Measurements from ENCODE around the gene SLC16A2.

DNA sequence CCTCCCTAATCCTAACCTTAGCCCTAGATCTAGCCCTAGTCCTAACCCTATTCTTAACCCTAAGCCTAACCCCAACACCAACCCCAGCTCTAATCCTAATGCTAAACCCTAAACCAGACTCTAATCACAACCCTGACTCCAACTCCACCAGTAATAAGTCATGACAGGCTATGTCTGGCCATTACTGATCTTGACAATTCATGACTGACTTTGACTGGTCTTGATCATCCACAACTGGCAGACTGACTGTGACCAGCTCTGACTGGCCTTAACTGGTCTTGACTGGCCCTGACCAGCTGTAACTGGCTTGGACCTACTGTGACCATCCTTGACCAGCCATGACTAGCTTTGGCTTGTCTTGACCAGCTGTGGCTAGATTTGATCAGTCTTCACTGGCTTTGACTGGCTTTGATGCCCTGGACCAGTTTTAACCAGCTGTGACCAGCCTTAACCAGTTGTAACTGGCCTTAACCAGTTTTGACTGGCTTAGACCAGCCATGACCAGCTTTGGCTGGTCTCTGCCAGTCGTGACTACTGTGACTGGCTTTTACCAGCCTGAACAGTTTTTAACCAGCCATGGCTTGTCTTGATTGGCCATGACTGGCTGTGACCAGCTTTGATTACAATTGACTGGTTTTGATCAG lies 124.7 kb downstream of the SLC16A2 start:
- no peak for TF ChIP-seq ARNTL (CRISPR knock-in tag; IDR thresholded peaks at IDR 0.05; ENCODE audit: borderline replicate concordance, low read depth)
- TF ChIP-seq ZFP30 (CRISPR knock-in tag; IDR thresholded peaks at IDR 0.05), result no peak
- TF ChIP-seq GLIS3 (CRISPR knock-in tag; IDR thresholded peaks at IDR 0.05), result no peak
- TF ChIP-seq, protein P1, sequence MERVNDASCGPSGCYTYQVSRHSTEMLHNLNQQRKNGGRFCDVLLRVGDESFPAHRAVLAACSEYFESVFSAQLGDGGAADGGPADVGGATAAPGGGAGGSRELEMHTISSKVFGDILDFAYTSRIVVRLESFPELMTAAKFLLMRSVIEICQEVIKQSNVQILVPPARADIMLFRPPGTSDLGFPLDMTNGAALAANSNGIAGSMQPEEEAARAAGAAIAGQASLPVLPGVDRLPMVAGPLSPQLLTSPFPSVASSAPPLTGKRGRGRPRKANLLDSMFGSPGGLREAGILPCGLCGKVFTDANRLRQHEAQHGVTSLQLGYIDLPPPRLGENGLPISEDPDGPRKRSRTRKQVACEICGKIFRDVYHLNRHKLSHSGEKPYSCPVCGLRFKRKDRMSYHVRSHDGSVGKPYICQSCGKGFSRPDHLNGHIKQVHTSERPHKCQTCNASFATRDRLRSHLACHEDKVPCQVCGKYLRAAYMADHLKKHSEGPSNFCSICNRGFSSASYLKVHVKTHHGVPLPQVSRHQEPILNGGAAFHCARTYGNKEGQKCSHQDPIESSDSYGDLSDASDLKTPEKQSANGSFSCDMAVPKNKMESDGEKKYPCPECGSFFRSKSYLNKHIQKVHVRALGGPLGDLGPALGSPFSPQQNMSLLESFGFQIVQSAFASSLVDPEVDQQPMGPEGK (CRISPR knock-in tag; IDR thresholded peaks at IDR 0.05; ENCODE audit: borderline replicate concordance), result no peak
- TF ChIP-seq CSRNP3 (CRISPR knock-in tag; IDR thresholded peaks at IDR 0.05), result no peak
- TF ChIP-seq RARB (CRISPR knock-in tag; IDR thresholded peaks at IDR 0.05), result no peak
- no peak for TF ChIP-seq CREB5 (CRISPR knock-in tag; IDR thresholded peaks at IDR 0.05; ENCODE audit: low read depth)
- TF ChIP-seq ZC3H10 (CRISPR knock-in tag; IDR thresholded peaks at IDR 0.05), result no peak
- TF ChIP-seq SNAI2 (CRISPR knock-in tag; IDR thresholded peaks at IDR 0.05), result no peak
- TF ChIP-seq ISL1 (CRISPR knock-in tag; IDR thresholded peaks at IDR 0.05), result no peak
- no peak for TF ChIP-seq ZFP3 (CRISPR knock-in tag; IDR thresholded peaks at IDR 0.05)

Data from SK-N-SH treated with all-trans-retinoic acid at 6 μM for 48 hours (cell line).